ENCODE measurements around the gene KIAA1217.

Gene KIAA1217

GRCh38 chr10:24579906-24580305 lies 371.0 kb downstream of the KIAA1217 start:
- DNase-seq (ENCODE audit: low read depth, low spot score), result no peak

GRCh38 chr10:24589265-24589664 lies 380.3 kb downstream of the KIAA1217 start:
- DNase-seq (ENCODE audit: low read depth, low spot score), result no peak

GRCh38 chr10:24590697-24591457 lies 381.9 kb downstream of the KIAA1217 start:
- no peak for DNase-seq (ENCODE audit: low read depth, low spot score)

- DNase-seq (ENCODE audit: low read depth, low spot score), result no peak
Measured at GRCh38 chr10:24596217-24596930, 387.4 kb downstream of the KIAA1217 start.

- no peak for DNase-seq (ENCODE audit: low read depth, low spot score)
Measured at GRCh38 chr10:24597426-24597825, 388.5 kb downstream of the KIAA1217 start.

Measured in ELF-1 (cell line).